ENCODE results near the gene HSPA1B.
"Not testable (repeated sequence)": the region's sequence is repeated elsewhere in the genome, so short reads cannot be mapped to it uniquely, and the experiment has no call there.

The HSPA1B gene

DNA sequence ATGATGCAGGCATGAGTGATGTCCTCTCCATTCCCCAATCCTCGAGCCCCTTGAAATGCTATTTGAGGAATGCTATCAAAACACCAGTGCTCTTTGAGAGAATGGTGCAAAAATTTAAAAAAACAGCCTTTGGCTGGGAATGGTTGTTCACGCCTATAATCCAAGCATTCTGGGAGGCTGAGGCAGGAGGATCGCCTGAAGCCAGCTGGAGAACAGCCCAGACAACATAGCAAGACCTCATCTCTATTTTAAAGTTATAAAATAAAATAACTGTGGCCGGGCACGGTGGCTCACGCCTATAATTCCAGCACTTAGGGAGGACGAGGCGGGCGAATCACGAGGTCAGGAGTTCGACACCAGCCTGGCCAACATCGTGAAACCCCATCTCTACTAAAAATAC is 27.8 kb upstream of the HSPA1B start:
- DNase-seq, result no peak

DNA sequence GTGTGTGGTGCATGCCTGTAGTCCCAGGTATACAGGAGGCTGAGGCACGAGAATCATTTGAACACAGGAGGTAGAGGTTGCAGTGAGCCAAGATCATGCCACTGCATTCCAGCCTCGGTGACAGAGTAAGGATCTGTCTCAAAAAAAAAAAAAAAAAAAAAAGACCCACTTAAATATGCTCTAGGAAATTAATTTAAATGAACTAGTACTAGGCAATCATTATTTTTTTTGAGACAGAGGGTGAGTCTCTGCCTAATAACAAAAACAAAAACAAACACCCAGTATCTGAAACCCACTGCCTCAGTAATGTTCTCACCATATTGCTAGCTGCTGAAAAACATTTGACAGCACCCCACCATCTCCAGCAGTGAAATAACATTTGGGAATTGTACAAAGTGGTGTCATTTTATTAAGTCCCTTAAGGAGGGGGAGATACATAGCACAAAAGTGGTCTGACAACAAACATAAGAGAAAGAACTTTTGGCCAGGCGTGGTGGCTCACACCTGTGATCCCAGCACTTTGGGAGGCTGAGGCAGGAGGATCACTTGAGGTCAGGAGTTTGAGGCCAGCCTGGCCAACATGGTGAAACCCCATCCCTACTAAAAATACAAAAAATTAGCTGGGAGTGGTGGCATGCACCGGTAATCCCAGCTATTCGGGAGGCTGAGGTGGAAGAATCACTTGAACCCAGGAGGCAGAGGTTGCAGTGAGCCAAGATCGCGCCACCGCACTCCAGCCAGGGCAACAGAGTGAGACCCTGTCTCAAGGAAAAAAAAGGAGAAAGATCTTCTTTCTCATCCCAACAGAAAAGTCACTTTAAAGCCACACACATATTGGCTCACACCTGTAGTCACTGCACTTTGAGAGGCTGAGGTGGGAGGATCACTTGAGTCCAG is 26.3 kb upstream of the HSPA1B start:
- DNase-seq, result not testable (repeated sequence)

DNA sequence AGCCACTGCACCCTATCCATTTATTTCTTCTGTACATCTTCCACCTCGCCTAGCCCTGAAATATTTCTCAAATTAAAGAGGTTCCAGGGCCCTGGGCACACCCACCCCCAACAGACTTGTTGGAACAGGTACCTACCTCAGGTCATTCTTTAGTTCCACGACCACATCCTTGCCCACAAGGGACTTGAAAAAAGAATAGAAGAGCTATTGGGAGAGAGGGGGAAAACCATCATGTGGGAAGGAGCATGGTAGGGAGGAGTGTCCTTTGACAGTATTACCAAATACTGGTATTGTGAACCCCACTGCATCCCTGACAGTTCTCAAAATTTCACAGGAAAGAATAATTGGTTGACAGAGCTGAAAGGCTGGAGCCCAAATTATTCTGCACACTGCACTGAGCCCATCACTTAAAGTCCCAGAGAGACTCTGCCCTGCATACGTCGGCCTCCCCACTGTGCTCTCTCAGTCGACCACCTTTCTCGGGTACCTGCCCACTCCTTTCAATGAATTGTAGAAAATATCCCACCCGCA is 21.5 kb upstream of the HSPA1B start:
- DNase-seq, result no peak

DNA sequence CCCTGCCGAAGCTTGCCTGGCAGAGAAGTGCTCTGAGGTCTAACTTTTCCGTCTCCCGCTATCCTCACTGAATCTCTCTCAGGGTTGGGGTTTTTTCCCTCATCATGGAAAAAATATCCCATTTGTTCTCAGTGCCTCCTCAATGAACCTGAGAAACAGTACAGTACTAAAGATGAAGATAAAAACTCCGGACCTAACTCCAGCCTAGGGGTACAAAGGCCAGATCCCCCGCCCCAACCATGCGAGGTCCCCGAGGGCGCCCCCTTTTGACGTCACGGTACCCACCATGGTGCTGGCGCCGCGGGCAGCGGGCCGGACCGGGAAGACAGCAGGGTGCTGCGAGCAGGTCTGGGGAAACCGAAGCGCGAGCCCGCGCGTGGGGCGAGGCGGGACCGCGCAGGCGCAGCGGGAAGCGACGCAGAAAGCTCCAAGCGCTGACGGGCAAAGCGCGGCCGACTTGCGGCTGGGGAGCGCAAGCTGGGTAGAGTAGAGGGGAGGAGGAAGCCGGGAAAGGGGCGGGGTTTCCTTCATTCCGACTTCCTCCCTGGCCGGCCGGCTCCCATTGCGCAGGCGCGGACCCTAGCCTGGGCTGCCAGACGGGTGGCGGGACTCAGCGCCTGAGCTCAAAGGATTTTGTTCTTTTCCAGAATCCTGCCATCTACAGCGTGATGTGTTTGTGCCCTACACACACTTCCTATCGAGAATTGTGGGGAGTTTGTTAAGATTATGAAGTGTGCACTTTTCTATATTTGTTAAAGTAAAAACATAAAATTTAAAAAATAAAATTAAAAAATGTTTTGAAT is 20.9 kb upstream of the HSPA1B start, which contains the start of gene LSM2:
Gene LSM2 (minus strand): TSS at position 497 of the 803 bp plus-strand sequence. CDS start 209 bp downstream, at position 288.
- peak; percentile 90 for DNase-seq

DNA sequence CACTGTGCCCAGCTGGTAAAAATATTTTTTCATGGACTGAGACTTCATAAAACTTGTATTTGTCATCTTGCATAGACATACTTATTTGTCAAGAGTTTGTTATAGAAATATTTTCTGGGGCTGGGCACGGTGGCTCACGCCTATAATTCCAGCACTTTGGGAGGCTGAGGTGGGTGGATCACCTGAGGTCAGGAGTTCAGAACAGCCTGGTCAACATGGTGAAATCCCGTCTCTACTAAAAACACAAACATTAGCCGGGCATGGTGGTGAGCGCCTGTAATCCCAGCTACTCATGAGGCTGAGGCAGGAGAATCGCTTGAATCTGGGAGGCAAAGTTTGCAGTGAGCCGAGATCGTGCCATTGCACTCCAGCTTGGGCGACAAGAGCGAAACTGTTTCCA is 18.9 kb upstream of the HSPA1B start:
- DNase-seq, result not testable (repeated sequence)

DNA sequence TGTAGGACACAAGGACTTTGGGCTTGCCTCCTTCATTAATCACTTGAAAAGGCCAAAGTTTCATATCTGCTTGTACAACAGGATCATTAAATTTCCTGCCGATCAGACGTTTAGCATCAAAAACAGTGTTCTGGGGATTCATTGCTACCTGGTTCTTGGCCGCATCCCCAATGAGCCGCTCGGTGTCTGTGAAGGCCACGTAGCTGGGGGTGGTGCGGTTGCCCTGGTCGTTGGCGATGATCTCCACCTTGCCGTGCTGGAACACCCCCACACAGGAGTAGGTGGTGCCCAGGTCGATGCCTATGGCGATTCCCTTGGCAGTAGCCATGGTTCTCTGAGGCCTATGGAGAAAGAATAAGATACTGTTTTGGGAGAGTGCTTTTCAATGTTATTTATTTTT is 15.9 kb upstream of the HSPA1B start:
- DNase-seq, result no peak

DNA sequence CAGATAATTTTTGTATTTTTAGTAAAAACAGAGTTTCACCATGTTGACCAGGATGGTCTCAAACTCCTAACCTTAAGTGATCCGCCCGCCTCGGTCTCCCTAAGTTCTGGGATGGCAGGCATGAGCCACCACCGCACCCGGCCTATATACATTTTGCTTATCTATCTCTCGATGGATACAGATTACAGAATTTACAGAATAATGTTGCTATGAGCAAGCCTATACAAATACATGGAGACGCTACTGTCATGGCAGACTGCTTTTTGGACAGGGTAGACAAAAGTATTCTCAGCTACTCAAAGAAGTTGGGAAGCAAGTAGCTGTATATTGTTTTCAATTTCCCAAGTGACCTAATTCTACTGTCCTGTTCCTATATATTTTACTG is 14.1 kb upstream of the HSPA1B start:
- no peak for DNase-seq

DNA sequence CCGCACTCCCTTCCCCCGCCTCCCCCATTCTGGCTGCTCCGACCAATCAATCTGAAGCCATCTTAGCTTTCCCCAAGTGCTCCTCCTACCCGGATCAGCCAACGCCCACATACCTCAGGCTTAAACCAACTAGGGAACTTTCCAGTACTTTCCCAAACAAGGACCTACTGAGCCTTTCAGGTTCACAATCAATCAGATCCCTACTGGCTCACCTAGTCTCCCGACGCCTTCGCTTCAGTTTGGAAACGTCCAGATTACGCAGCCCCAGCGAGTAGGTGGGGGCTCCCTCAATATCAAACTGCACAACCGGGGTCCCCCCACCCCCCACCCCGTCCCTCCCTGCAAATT is 12.9 kb upstream of the HSPA1B start:
- DNase-seq, result peak; percentile 84

DNA sequence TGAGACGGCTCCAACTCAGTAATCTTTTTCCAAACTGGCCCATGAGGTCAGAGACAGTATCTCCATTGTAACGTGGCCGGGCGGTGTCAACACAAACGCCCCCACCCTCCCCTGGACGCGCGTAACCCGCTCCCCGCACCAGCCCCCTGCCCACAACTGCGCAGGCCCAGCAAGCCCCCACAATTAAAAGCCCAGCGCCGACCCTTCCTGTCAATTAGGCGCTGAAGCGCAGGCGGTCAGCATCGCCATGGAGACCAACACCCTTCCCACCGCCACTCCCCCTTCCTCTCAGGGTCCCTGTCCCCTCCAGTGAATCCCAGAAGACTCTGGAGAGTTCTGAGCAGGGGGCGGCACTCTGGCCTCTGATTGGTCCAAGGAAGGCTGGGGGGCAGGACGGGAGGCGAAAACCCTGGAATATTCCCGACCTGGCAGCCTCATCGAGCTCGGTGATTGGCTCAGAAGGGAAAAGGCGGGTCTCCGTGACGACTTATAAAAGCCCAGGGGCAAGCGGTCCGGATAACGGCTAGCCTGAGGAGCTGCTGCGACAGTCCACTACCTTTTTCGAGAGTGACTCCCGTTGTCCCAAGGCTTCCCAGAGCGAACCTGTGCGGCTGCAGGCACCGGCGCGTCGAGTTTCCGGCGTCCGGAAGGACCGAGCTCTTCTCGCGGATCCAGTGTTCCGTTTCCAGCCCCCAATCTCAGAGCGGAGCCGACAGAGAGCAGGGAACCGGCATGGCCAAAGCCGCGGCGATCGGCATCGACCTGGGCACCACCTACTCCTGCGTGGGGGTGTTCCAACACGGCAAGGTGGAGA is 12.3 kb upstream of the HSPA1B start, which contains the start of the genes HSPA1A and HSPA1L:
Gene HSPA1A (plus strand): TSS at position 519 of the 814 bp plus-strand sequence. CDS start 214 bp downstream, at position 733.
Gene HSPA1L (minus strand): TSS at position 259 of the 814 bp plus-strand sequence. CDS start 3,311 bp downstream, outside the sequence.
- DNase-seq, result peak; percentile 85

DNA sequence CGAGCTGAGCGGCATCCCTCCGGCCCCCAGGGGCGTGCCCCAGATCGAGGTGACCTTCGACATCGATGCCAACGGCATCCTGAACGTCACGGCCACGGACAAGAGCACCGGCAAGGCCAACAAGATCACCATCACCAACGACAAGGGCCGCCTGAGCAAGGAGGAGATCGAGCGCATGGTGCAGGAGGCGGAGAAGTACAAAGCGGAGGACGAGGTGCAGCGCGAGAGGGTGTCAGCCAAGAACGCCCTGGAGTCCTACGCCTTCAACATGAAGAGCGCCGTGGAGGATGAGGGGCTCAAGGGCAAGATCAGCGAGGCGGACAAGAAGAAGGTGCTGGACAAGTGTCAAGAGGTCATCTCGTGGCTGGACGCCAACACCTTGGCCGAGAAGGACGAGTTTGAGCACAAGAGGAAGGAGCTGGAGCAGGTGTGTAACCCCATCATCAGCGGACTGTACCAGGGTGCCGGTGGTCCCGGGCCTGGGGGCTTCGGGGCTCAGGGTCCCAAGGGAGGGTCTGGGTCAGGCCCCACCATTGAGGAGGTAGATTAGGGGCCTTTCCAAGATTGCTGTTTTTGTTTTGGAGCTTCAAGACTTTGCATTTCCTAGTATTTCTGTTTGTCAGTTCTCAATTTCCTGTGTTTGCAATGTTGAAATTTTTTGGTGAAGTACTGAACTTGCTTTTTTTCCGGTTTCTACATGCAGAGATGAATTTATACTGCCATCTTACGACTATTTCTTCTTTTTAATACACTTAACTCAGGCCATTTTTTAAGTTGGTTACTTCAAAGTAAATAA is 10.2 kb upstream of the HSPA1B start:
- not testable (repeated sequence) for DNase-seq

DNA sequence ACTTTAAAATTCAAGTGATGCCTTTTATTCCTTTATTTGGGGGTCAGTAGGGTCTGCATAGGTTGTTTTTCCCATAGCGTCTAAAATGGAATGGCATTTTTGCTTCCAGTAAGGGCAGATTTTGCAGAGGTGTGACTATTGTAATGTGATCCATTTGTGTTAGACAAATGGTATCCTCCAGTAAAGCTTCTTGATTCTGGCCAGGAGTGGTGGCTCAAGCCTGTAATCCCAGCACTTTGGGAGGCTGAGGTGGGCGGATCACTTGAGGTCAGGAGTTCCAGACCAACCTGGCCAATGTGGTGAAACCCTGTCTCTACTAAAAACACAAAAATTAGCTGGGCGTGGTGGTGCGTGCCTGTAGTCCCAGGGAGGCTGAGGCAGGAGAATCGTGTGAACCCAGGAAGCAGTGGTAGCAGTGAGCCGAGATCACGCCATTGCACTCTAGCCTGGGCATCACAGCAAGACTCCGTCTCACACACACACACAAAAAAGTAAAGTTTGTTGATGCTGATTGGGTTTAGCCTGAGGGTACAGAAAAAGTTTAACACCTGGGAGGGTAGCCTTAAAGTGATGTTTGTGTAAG is 9.5 kb upstream of the HSPA1B start:
- DNase-seq, result not testable (repeated sequence)

DNA sequence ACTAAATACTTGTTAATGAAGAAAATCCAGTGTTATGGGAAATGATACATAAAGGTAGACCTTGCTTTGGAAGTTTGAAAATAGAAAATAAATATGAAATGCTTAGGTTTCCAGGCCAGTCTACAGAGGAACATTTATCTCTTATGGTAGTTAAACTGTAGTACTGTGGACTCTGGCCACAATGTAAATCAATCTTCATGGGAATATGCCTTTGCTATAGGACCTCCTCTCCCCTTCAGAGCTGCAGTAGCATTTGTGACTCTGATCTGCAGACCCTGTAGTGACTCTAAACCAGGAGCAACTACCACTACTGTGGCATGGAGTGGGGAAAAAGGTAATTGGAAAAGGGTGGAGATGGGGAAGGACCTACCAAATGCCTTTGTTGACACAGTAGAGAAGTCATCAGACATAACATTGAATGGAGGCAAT is 7.7 kb upstream of the HSPA1B start:
- DNase-seq, result no peak

DNA sequence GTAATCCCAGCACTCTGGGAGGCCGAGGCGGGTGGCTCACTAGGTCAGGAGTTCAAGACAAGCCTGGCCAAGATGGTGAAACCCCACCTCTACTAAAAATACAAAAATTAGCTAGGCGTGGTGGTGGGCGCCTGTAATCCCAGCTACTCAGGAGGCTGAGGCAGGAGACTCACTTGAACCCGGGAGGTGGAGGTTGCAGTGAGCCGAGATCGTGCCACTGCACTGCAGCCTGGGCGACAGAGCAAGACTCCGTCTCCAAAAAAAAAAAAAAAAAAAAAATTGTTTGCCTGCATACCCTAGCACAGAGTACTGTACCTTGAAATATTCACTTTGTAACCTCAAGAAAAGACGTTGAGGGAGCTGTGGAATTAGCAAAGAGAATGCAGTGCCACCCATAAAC is 7.1 kb upstream of the HSPA1B start:
- not testable (repeated sequence) for DNase-seq

DNA sequence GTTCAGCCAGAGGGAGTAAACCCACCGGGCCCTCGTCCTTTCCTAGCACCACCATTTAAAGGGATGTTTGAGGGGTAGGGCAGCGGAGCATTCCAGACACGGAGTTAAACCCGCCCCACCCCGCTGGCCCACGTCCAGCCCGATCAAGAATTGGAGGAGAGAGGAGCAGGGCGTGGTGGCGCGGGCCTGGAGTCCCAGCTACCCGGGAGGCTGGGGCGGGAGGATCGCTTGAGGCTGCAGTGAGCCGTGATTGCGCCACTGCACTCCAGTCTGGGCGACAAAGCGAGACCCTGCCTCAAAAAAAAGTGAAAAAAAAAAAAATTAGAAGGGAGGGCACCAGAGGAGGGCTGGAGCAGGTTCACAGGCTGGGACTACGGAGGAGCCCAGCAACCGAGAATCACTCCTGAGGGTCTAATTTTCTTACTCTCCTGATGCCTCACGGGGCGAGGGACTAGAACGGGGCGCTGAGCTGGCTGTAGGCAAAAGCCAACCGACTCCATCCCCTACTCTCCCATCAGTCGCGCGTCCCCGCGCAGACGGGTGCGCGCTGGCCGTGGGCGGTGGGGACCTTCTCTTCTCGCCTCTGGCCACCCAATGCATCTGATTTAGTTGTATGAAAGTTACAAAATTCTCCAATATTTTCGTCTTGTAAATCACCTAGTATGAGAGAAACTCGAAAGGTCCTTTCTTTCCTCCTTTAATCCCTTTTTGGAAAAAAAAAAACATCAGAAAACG is 6.1 kb upstream of the HSPA1B start:
- no peak for DNase-seq

DNA sequence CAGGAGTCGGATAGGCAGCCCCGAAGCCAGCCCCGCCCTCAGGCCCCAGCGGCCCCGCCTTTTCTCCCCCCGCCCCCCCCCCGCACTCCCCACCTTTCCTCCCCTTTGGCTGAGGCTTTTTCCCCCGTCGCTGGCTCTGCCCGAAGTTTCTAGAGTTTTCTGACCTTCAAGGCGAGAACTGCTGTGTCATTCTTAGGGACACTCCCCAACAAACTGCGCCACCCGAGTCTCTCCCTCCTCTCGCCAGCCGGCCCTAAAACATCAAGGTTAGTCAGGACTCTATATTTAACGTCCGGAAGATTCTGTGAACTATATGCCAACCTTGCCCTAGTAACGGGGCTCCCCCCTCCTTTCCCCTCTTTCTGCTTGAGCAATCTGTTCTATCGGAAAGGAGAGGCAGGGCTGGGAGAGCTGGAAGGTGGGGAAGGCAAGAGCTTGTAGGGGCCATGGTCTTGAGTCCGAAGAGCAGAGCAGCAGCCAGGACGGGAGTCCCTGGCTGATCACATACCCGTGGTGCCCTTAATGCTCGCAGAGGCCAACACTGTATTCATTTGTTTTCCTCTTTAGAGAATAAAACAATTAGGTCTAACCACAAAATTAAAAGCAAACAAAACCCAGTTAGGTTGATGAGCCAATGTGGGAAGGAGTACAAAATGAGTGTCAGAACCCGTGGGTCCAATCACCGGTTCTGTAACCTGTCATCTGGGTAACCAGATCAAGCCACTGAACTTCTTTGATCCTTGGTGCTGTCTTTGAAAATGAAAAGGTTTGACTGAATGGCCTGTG is 5.3 kb upstream of the HSPA1B start:
- no peak for DNase-seq

DNA sequence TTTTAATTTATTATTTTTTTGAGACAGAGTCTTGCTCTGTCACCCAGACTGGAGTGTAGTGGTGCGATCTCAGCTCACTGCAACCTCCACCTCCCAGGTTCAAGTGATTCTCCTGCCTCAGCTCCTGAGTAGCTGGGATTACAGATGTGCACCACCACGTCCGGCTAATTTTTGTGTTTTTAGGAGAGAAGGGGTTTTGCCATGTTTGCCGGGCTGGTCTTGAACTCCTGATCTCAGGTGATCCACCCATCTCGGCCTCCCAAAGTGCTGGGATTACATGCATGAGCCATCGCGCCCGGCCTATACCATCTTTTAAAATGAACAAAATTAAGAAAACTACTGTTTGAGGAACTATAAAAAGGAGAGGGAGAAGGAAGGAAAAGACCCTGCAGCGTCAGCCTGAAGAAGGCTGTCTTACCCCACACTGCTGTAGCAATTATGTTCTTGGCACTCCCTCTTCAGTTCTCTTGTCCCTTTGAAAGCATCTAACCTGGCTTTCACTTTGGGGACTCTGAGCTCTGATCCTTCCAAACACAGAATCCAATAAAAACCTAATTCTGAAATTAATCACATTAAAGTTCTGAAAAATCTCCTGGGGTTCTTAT is 3.8 kb upstream of the HSPA1B start:
- DNase-seq, result not testable (repeated sequence)

DNA sequence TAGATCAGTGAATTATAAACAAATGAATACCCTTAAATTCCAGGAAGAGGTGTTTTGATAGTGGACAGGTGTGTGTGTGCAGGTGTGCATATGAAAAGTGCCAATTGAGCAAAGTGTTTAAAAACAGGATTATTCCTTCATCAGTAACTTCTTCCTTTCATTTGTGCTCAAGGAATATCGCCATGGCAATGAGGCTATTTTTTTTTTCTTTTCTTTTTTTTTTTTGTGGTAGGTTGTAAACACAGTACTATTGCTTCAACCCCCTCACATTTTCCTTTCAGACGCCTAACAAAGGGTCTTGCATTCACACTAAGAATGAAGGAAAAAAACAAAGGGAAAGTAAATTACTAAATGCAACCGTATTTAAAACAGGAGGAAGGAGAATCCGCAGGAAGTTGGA is 2.0 kb upstream of the HSPA1B start:
- no peak for DNase-seq

DNA sequence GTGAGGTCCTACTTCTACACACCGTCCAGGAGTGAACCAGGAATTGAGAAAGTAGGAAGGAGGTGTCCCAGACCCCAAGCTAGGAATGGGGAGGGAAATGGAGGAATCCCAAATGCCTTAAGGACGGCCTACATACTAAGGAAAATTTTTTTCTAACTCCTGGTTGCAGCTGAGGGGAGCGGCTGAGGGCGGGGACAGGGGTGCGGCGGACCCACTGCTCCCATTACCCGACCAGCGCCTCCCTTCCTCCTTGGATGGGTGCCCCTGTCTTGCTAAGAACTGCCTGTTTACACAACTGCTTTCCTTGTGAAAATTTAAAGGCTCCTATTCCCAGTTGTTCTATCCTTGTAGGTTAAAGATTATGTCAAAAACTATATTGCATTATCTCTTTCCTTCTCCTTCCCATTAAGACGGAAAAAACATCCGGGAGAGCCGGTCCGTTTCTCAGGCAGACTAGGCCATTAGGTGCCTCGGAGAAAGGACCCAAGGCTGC is 699 bp upstream of the HSPA1B start:
- DNase-seq, result peak; percentile 83
